ENCODE measurements around the gene PTPN23.
"Not testable (repeated sequence)": the region's sequence is repeated elsewhere in the genome, so short reads cannot be mapped to it uniquely, and the experiment has no call there.

PTPN23 gene

DNA sequence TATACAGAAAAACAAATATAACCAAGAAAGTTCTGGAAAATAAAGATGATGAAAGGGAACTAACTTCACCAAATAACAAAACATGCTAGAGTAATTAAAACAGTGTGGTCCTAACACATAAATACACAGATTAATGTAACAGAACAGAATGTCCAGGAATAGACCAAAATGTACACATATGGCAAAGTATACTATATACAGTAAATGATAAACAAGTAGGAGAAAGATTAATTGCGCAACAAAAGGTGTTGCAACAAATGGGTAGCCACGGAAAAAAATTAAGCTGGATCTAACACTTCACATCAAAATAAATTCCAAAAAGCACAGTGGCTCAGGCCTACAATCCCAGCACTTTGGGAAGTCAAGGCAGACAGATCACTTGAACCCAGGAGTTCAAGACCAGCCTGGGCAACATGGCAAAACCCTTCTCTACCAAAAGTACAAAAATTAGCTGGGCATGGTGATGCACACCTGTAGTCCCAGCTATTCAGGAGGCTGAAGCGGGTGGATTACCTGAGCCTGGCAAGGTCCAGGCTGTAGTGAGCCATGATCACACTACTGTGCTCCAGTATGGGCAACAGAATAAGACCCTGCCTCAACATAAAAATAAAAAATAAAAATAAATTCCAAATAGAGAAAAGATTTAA is 75.1 kb downstream of the PTPN23 start:
- no peak for DNase-seq

DNA sequence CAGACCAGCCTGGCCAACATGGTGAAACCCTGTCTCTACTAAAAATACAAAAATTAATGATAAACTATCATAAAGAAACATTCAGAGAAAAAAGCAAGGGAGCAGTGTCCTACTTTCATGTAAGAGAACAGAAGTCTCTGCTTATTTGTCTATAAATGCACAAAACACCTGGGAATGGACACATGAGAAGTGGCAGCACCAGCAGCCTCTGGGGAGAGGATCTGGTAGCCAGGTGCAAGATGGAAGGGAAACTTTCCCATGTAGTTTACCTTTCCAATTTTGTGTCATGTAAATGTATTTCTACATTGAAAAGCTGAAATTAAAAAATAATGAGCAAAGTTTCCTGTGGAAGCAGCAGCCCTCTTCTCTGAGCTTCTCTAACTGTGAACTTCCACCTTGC is 76.2 kb downstream of the PTPN23 start:
- DNase-seq: no peak

DNA sequence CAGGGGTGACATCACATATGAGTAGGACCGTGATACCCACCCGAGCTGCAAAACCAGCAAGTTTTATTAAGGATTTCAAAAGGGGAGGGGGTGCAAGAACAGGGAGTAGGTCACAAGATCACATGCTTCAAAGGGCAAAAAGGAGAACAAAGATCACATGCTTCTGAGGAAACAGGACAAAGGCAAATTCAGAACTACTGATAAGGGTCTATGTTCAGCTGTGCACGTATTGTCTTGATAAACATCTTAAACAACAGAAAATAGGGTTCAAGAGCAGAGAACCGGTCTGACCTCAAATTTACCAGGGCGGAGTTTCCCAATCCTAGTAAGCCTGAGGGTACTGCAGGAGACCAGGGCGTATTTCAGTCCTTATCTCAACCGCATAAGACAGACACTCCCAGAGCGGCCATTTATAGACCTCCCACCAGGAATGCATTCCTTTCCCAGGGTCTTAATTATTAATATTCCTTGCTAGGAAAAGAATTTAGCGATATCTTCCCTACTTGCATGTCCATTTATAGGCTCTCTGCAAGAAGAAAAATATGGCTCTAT is 78.8 kb downstream of the PTPN23 start:
- DNase-seq: not testable (repeated sequence)

Data from NCI-H2227 treated with DMSO at 0.1 percent for 48 hours (cell line).